NCI-H2029 (cell line): Measurements from ENCODE around the gene PRAMEF7.
"Not testable (repeated sequence)": the region's sequence is repeated elsewhere in the genome, so short reads cannot be mapped to it uniquely, and the experiment has no call there.

Experiments used
- DNase-seq: peaks from one replicate; lab custom pipeline; 2025; lab: John Stamatoyannopoulos, UW

PRAMEF7 gene

DNA sequence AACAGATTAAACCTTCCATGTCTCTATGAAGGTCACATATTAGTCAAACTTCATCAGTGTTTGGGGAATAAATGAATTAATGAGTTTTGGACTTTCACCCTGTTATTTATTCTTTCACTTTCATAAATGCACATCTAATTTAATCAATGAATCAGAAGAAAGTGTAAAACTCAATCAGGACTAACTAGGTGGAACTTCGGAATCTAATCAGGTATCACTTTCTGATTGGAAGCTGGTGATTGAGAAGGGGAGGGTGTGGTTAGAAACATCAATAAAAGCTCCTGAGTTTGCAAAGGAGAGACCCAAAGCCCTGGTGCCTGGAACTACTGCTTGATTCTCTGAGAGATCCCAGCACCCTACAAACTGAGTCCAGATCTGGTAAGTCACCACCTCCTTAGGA, at the start of gene PRAMEF7:
Gene PRAMEF7, plus strand, starts transcription at position 301 of the 400 bp plus-strand sequence. CDS start 1,083 bp downstream, outside the sequence.
- not testable (repeated sequence) for DNase-seq

DNA sequence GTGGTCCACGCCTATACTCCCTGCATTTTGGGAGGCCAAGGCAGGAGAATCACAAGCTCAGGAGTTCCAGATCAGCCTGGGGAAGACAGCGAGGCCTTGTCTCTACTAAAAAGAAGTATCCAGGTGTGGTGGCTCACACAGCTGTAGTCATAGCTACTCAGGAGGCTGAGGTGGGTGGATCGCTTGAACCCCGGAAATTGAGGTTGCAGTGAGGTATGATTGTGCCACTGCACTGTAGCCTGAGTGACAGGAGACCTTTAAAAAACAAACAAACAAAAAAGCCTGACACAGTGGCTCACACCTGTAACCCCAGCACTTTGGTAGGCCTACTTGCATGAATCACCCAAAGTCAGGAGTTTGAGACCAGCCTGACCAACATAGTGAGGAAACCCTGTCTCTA, 38.0 kb upstream of the PRAMEF7 start:
- not testable (repeated sequence) for DNase-seq

DNA sequence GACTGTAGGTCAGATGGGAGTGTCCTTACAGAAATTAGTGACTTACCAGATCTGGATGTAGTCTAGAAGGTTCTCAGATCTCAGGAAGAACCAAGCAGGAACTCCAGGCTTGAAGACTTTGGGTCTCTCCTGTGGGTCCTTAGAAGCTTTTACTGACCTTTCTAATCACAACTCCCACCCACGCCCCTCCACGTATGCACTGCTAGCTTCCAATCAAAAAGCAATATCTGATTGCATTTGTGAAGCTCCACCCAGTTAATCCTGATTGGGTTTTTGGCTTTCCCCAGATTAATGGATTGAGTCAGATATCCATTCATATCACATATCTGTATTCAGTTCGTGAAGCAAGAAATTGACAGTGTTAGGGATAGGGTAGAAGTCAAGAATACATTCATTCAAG, 30.3 kb upstream of the PRAMEF7 start, which contains the start of gene PRAMEF4:
Gene PRAMEF4, minus strand, starts transcription at position 101 of the 400 bp plus-strand sequence. CDS start 2,807 bp downstream, outside the sequence.
- DNase-seq, result not testable (repeated sequence)

DNA sequence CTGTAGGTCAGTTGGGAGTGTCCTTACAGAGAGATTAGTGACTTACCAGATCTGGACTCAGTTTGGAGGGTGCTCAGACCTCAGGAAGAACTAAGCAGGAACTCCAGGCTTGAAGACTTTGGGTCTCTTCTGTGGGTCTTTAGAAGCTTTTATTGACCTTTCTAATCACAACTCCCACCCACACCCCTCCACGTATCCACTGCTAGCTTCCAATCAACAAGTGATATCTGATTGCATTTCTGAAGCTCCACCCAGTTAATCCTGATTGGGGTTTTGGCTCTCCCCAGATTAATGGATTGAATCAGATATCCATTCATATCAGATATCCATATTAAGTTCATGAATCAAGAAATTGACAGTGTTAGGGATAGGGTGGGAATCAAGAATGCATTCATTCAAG, 18.2 kb upstream of the PRAMEF7 start, which contains the start of gene PRAMEF10:
Gene PRAMEF10, minus strand, starts transcription at position 101 of the 400 bp plus-strand sequence. CDS start 2,423 bp downstream, outside the sequence.
- not testable (repeated sequence) for DNase-seq

DNA sequence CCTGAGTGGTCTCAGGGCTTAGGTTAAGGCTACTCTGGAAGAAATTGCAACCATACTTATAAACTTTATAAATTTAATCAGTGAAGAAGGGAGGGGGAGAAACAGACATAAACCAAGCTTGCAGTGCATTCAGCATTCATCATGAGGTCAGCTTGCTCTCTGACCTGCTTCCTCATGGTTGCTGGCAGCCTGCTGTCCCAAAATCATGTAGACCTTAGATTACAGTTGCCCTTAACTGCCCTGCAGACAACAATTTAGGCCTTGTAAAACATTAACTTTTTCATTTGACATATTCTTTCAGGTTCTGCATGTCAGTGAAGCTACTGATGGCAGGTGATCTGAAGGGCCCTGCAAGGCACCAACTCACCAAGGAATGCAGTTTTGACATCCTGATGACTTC, 17.2 kb upstream of the PRAMEF7 start:
- not testable (repeated sequence) for DNase-seq

DNA sequence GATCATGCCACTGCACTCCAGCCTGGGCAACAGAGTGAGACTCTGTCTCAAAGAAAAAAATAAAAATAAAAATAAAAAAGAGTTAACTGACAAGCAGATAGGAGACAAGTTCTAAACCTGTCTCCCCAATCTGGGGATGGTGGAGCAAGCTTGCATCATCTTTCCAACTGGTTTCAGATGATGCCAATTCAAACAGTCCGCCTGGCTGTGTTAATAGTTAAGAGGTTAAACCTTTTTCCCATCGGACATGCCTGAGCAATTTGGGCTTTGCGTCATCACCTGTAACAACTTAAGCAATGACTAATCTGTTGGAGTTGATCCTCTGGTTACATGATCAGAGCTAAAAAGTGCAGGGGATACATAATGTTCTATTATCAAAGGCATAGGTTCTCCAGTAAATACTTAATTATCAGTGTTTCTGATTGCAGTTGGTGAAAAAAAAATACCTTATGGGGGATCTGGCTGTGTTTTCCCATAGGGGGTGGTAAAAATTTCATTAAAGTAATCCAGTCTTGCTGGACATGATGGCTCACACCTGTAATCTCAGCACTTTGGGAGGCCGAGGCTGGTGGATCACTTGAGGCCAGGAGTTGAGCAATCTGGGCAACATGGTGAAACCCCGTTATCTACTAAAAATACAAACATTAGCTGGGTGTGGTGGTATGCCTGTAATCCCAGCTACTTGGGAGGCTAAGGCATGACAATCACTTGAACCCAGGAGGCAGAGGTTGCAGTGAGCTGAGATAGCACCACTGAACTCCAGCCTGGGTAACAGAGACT, 12.4 kb upstream of the PRAMEF7 start:
- DNase-seq, result not testable (repeated sequence)

DNA sequence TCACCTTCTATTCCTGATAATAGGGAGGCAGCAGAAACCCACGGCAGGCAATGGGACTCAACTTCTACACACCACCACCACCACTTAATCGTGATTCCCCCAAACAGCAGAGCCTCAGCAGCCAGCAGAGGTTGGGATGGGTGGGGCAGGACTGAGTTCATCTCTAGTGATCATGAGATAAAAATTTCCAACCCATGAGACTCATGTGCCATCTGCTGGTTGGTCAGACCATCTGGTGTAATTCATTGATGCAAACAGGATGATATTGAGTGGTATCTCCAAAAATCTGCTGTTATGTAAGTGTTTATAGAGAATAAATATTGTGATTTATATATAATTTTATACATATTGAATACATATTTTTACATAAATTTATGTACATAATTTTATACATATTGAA, 5.3 kb downstream of the PRAMEF7 start:
- DNase-seq, result not testable (repeated sequence)

DNA sequence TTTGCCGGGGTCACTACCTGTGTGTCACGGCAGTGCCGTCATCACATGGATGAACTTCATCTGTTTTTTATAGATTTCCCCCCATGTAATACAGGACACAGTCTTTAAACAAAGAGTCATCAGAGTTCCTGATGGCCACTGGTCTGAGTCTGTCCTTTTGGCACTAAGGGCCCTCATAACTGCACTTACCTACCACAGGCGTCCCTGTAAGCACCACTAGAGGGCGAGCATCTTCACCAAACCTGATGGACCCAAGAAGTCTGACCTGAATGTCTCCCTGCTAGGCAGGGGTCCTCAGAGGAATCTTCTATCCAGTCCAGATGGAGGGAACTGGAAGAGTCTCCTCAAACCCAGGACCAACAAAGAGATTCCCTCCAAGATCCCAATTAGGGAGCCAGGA, 8.0 kb downstream of the PRAMEF7 start:
- not testable (repeated sequence) for DNase-seq

DNA sequence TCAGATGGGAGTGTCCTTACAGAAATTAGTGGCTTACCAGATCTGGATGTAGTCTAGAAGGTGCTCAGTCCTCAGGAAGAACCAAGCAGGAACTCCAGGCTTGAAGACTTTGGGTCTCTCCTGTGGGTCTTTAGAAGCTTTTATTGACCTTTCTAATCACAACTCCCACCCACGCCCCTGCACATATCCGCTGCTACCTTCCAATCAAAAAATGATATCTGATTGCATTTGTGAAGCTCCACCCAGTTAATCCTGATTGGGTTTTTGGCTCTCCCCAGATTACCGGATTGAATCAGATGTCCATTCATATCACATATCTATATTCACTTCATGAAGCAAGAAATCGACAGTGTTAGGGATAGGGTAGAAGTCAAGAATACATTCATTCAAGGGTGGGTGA, 31.1 kb downstream of the PRAMEF7 start, which contains the start of gene PRAMEF6:
Gene PRAMEF6, minus strand, starts transcription at position 101 of the 400 bp plus-strand sequence. CDS start 5,062 bp downstream, outside the sequence.
- DNase-seq, result not testable (repeated sequence)
